SKM-1 treated with dmso at 0.1 percent for 144 hours (cell line): ENCODE data around the gene SIGLEC7.

ENCODE experiments used
- DNase-seq: peaks from one replicate; lab custom pipeline; 2025; ENCODE audit not compliant: unreplicated experiment; lab: John Stamatoyannopoulos, UW

SIGLEC7 gene

GRCh38 chr19:51200071-51200666 is 58.1 kb downstream of the SIGLEC7 start:
- DNase-seq: no peak

DNA sequence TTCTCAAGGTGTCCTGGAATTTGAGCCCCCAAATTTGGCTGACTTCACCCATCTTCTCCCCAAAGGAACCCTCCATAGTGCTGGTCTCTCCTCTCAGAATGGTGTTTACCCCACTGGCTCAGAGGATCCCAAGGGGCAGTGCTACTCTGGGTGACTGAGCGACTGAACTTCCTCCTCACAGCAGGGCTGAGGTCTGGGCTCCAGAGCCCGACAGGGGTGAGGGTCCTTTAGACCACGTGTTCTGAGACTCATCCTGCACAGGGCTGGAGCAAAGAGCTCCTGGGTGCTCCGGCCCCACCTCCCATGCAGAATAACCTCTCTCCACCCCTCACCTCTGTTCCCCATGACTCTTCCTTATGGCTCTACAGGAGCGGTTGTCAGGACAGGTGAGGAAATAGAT is 59.6 kb downstream of the SIGLEC7 start:
- DNase-seq: no peak
